Measurements from ENCODE around the gene PIK3R5. TPM values are rescaled to one million over a fixed set of nuclear protein-coding genes. Genes with fewer than 3 reads are reported as not detected.

The PIK3R5 gene
- total RNA-seq, 2 experiments from 2014 or later: 46.7 to 50.4 TPM

DNA sequence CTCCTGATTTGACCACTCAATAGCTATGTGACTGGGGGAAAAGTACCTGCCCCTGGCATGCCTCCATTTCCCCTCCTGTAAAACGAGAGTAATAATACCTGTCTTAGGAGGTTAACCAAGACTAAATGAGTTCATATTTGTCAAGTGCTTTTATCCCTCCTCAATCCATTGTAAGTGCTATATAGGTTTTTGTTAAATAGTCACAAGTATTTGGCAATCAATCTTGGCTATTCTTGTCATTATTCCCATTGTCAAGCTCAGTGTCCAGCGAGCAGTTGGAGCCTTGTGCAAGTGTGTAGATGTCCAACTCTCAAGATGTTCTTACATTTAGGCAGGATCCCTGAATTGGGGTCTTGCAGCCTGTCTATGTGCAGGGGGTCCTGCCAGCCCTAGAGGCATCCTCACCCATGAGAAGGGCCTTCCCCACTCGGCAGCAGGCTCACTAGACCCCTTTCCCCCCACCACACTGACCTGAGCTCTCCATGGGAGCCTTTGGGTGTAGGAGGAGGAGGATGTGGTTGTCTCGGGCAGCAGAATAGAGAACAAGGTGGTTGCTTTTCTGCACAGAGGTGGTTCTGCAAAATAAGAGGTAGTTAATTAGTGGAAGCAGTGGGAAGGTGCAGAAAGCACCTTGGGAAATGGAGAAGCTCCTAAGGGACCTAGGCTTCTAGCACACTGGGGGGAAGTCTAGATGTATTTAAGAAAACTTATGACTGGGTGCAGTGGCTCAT, 116.0 kb downstream of the PIK3R5 start:
- ChIA-PET CTCF (interaction anchor here (0.9 to 1.7 kb wide), 3 partner anchors 13 to 64 kb away, joined by 3 to 5 read pairs (median 4); no protein-coding TSS in a partner anchor), POLR2A (interaction anchor here (0.9 to 1.2 kb wide), 2 partner anchors 9 to 40 kb away, joined by 3 read pairs; no protein-coding TSS in a partner anchor)
- DNase-seq (no peak), ATAC-seq (no peak)
- Mint-ChIP-seq H3K4me1 (ENCODE audit: low read depth) (peaks cover 6% of the 10 kb centered on the region), H3K4me3 (no peak overlapping the region), H3K27me3 (no peaks in the 10 kb centered on the region), H3K27ac (no peak overlapping the region), H3K9me3 (peaks cover 4% of the 10 kb centered on the region), H3K36me3 (ENCODE audit: low read depth) (peaks cover 5% of the 10 kb centered on the region)
- intact Hi-C loops (cut with micrococcal nuclease): no loop called here
- TF ChIP-seq, protein P1, sequence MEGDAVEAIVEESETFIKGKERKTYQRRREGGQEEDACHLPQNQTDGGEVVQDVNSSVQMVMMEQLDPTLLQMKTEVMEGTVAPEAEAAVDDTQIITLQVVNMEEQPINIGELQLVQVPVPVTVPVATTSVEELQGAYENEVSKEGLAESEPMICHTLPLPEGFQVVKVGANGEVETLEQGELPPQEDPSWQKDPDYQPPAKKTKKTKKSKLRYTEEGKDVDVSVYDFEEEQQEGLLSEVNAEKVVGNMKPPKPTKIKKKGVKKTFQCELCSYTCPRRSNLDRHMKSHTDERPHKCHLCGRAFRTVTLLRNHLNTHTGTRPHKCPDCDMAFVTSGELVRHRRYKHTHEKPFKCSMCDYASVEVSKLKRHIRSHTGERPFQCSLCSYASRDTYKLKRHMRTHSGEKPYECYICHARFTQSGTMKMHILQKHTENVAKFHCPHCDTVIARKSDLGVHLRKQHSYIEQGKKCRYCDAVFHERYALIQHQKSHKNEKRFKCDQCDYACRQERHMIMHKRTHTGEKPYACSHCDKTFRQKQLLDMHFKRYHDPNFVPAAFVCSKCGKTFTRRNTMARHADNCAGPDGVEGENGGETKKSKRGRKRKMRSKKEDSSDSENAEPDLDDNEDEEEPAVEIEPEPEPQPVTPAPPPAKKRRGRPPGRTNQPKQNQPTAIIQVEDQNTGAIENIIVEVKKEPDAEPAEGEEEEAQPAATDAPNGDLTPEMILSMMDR (IDR thresholded peaks at IDR 0.05): no peak

DNA sequence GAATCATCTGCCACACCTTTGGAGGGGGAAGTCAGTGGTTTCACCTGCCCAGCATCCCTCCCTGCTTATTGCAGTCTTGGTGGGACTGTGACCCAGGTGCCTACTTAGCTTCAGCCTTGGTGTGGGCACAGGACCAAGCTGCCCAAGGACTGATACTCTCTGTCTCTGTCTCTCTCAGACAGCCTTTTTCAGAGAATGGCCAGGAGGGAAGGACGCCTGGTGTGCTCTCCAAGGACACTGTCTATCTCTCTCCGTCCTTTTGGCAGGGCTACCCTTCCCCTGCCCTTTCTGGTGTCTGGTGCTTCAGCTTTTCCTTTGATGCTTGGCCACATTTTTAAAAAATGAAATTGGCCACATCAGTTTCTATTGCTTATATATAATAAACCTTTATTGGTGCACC, 117.6 kb downstream of the PIK3R5 start:
- TF ChIP-seq, protein P1 (IDR thresholded peaks at IDR 0.05): no peak
- H3K27me3 Mint-ChIP-seq: no peaks in the 10 kb centered on the region
- H3K27ac Mint-ChIP-seq: no peak overlapping the region
- H3K4me3 Mint-ChIP-seq: no peak overlapping the region
- H3K9me3 Mint-ChIP-seq: peaks cover 4% of the 10 kb centered on the region
- POLR2A ChIA-PET: no interaction called here
- peaks cover 6% of the 10 kb centered on the region for H3K4me1 Mint-ChIP-seq (ENCODE audit: low read depth)
- intact Hi-C loops (cut with micrococcal nuclease): no loop called here
- CTCF ChIA-PET: no interaction called here
- H3K36me3 Mint-ChIP-seq (ENCODE audit: low read depth): peaks cover 5% of the 10 kb centered on the region
- DNase-seq (no peak), ATAC-seq (no peak)

DNA sequence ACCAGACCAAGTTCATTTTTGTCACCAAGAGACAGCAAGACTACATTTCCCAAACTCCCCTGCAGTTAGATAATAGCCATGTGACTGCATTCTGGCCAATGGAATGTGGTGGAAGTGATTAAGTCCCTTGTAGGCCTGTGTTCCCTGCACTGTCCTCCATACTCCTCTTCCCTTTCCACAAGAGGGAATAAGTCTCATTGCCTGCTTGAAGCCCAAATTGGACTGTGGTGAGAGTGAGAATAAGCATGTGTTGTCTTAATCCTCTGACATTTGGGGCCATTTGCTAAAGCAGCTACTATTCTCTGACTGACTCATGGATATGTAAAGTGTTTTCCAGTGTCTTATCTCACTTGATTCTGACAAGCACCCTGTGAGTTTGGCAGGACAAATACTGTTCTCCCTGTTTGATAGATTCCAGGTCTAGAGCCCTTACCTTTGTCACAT, 118.7 kb downstream of the PIK3R5 start:
- ATAC-seq (peak; percentile 84), DNase-seq (no peak)
- POLR2A ChIA-PET: no interaction called here
- TF ChIP-seq, protein P1 (IDR thresholded peaks at IDR 0.05): no peak
- peaks cover 4% of the 10 kb centered on the region for H3K9me3 Mint-ChIP-seq
- H3K36me3 Mint-ChIP-seq (ENCODE audit: low read depth): peaks cover 5% of the 10 kb centered on the region
- intact Hi-C loops (cut with micrococcal nuclease): no loop called here
- H3K27ac Mint-ChIP-seq: no peak overlapping the region
- no peaks in the 10 kb centered on the region for H3K27me3 Mint-ChIP-seq
- peaks cover 6% of the 10 kb centered on the region for H3K4me1 Mint-ChIP-seq (ENCODE audit: low read depth)
- H3K4me3 Mint-ChIP-seq: no peak overlapping the region
- CTCF ChIA-PET: no interaction called here

DNA sequence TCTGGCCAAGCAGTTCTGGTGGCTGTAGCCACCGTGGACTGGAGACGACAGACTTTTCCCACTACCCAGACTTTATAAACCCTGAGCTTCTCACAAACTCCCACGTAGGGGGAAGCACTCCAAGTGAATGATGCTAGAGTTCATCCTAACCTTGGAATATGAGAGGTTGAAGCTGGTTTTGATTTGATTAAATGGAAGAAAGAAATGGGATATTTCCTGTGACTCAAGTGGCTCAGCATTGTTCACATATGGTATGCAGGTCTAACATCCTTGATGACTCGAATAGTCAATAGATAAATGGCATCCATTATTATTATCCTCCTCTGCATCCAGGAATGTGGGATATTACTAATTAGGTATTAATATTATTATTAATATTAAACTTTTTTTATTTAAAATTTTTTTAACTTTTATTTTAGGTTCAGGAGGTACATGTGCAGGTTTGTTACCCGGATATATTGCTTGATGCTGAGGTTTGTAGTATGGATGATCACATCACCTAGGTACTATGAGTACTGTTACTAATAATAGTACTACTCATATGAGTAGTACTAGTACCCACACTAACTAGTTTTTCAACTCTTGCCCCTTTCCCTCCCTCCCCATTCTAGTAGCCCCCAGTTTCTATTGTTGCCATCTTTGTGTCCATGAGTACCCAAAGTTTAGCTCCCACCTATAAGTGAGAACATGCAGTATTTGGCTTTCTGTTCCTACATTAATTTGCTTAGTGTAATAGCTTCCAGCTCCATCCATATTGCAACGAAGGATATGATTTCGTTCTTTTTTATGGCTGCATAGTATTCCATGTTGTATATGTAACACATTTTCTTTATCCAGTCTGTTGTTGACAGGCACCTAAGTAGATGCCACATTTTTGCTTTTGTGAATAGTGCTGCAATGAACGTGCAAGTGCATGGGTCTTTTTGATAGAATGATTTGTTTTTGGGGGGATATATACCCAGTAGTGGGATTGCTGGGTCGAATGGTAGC, 121.0 kb downstream of the PIK3R5 start:
- ATAC-seq: no peak
- Mint-ChIP-seq H3K27me3 (no peaks in the 10 kb centered on the region), H3K4me1 (ENCODE audit: low read depth) (peaks cover 6% of the 10 kb centered on the region), H3K9me3 (peaks cover 4% of the 10 kb centered on the region), H3K27ac (no peak overlapping the region), H3K36me3 (ENCODE audit: low read depth) (peaks cover 5% of the 10 kb centered on the region), H3K4me3 (no peak overlapping the region)
- no peak for DNase-seq
- CTCF ChIA-PET: interaction anchor here (1.2 to 1.5 kb wide), 3 partner anchors 12 to 435 kb away, joined by 3 to 5 read pairs (median 3); no protein-coding TSS in a partner anchor
- intact Hi-C loops (cut with micrococcal nuclease): no loop called here
- TF ChIP-seq, protein P1 (IDR thresholded peaks at IDR 0.05): no peak
- POLR2A ChIA-PET: no interaction called here
